Ecto neural progenitor cell (in vitro differentiated cells): ENCODE results near the gene UBR1.

ENCODE experiments used
- DNase-seq: peaks from one replicate; pipeline ENCODE4 v3.0.0-alpha.2; 2018; ENCODE audit warnings: low spot score

The UBR1 gene

GRCh38 chr15:43106486-43106829 lies 620 bp upstream of the UBR1 start:
- no peak for DNase-seq

- DNase-seq, result peak; percentile 49
Measured at GRCh38 chr15:43105077-43105736, 631 bp downstream of the UBR1 start.

GRCh38 chr15:43104426-43104825 lies 1.4 kb downstream of the UBR1 start:
- DNase-seq, result no peak

GRCh38 chr15:43103907-43104306 lies 1.9 kb downstream of the UBR1 start:
- DNase-seq, result no peak

GRCh38 chr15:43102187-43102586 lies 3.7 kb downstream of the UBR1 start:
- no peak for DNase-seq

- no peak for DNase-seq
Measured at GRCh38 chr15:43100971-43101370, 4.9 kb downstream of the UBR1 start.

GRCh38 chr15:43099105-43099845 lies 6.6 kb downstream of the UBR1 start:
- DNase-seq, result no peak

GRCh38 chr15:43096411-43096810 lies 9.4 kb downstream of the UBR1 start:
- no peak for DNase-seq

GRCh38 chr15:43095708-43096347 lies 10.0 kb downstream of the UBR1 start:
- no peak for DNase-seq

GRCh38 chr15:43095243-43095642 lies 10.6 kb downstream of the UBR1 start:
- DNase-seq, result no peak

GRCh38 chr15:43094416-43095030 lies 11.3 kb downstream of the UBR1 start:
- no peak for DNase-seq

GRCh38 chr15:43093026-43093425 lies 12.8 kb downstream of the UBR1 start:
- no peak for DNase-seq

- DNase-seq, result no peak
Measured at GRCh38 chr15:43091859-43092258, 14.0 kb downstream of the UBR1 start.

- DNase-seq, result no peak
Measured at GRCh38 chr15:43086551-43086950, 19.3 kb downstream of the UBR1 start.

GRCh38 chr15:43085921-43086320 lies 19.9 kb downstream of the UBR1 start:
- DNase-seq, result no peak

- DNase-seq, result no peak
Measured at GRCh38 chr15:43082509-43082908, 23.3 kb downstream of the UBR1 start.

- DNase-seq, result no peak
Measured at GRCh38 chr15:43081283-43081682, 24.6 kb downstream of the UBR1 start.

- no peak for DNase-seq
Measured at GRCh38 chr15:43071451-43071850, 34.4 kb downstream of the UBR1 start.

- DNase-seq, result no peak
Measured at GRCh38 chr15:43070893-43071292, 34.9 kb downstream of the UBR1 start.

- DNase-seq, result no peak
Measured at GRCh38 chr15:43070249-43070648, 35.6 kb downstream of the UBR1 start.

GRCh38 chr15:43067717-43068461 lies 37.9 kb downstream of the UBR1 start:
- DNase-seq, result no peak

GRCh38 chr15:43056696-43057095 lies 49.1 kb downstream of the UBR1 start:
- no peak for DNase-seq
